SK-N-SH (cell line): ENCODE data around the gene IRF3. TPM values are rescaled to one million over a fixed set of nuclear protein-coding genes. Genes with fewer than 3 reads are reported as not detected.

Experiments used
- CTCF ChIA-PET: fragments of 300-600, 350-600 bp; formaldehyde crosslinking; extraction: SDS; loops from one replicate; lab custom pipeline; 2021; lab: Yijun Ruan, JAX
- POLR2A ChIA-PET: fragments of 350-600 bp; sonication (Branson Sonifier 250); formaldehyde crosslinking; extraction: SDS; loops from one replicate; lab custom pipeline; 2020; ENCODE audit warnings: antibody characterized with exemption, inconsistent platforms; lab: Yijun Ruan, JAX
- DNase-seq: peaks from one replicate; pipeline ENCODE4 v3.0.0; 2012
- H2AFZ ChIP-seq: fragments of 200-600 bp; sonication (generic); 2 replicates; pipeline ENCODE4 v1.8.1; 2016; ENCODE audit warnings: antibody characterized with exemption, mild to moderate bottlenecking, low read depth
- H3F3A ChIP-seq: fragments of 200-600 bp; sonication (generic); replicated peaks from 2 replicates; pipeline ENCODE3; 2016; ENCODE audit warnings: antibody characterized with exemption, mild to moderate bottlenecking; ENCODE audit not compliant: insufficient read depth
- H3K27ac ChIP-seq, 2 experiments: fragments of 200-500 bp in 1 of 2; fragments of 200-600 bp in 1 of 2; sonication (Bioruptor generic) in 1 of 2; sonication (generic), shearing (Covaris generic) in 1 of 2; 2 replicates each; pipeline versions ENCODE4 v1.5.1 to v1.6.1; 2014 to 2016; ENCODE audit warnings: low read depth in 2 of 2, inconsistent platforms in 1 of 2, low read length in 1 of 2, mild to moderate bottlenecking in 1 of 2, mixed read lengths in 1 of 2
- H3K27me3 ChIP-seq: fragments of 200-600 bp; sonication (generic), shearing (Covaris generic); 2 replicates; pipeline ENCODE4 v1.6.1; 2016; ENCODE audit warnings: mixed run types; ENCODE audit not compliant: insufficient read depth
- H3K36me3 ChIP-seq, 2 experiments: fragments of 200-500 bp in 1 of 2; fragments of 200-600 bp in 1 of 2; sonication (Bioruptor generic) in 1 of 2; sonication (generic) in 1 of 2; replicated peaks in 1 of 2; 2 replicates each; pipeline versions ENCODE3 to v1.5.1; 2014 to 2016; ENCODE audit warnings: low read length in 1 of 2, mild to moderate bottlenecking in 1 of 2; ENCODE audit not compliant: insufficient read depth in 2 of 2, control insufficient read depth in 1 of 2
- H3K4me1 ChIP-seq, 2 experiments: fragments of 200-500 bp in 1 of 2; fragments of 200-600 bp in 1 of 2; sonication (Bioruptor generic) in 1 of 2; sonication (generic), shearing (Covaris generic) in 1 of 2; 2 replicates each; pipeline versions ENCODE4 v1.5.1 to v1.6.1; 2014 to 2016; ENCODE audit warnings: low read depth in 1 of 2, low read length in 1 of 2, mixed run types in 1 of 2; ENCODE audit not compliant: insufficient read depth in 2 of 2, control insufficient read depth in 1 of 2
- H3K4me2 ChIP-seq: fragments of 200-600 bp; sonication (generic), shearing (Covaris generic); 2 replicates; pipeline ENCODE4 v1.6.1; 2017; ENCODE audit warnings: mixed run types
- H3K4me3 ChIP-seq, 2 experiments: fragments of 200-500 bp in 1 of 2; fragments of 200-600 bp in 1 of 2; sonication (Bioruptor generic) in 1 of 2; sonication (generic), shearing (Covaris generic) in 1 of 2; 2 replicates each; pipeline versions ENCODE4 v1.5.1 to v1.8.1; 2014 to 2016; ENCODE audit warnings: low read depth in 2 of 2, inconsistent platforms in 1 of 2, low read length in 1 of 2, mild to moderate bottlenecking in 1 of 2, mixed read lengths in 1 of 2, moderate library complexity in 1 of 2
- H3K79me2 ChIP-seq: fragments of 200-600 bp; sonication (generic); 2 replicates; pipeline ENCODE4 v1.8.1; 2017; ENCODE audit warnings: mild to moderate bottlenecking; ENCODE audit not compliant: insufficient read depth
- H3K9ac ChIP-seq: fragments of 200-600 bp; sonication (generic); 2 replicates; pipeline ENCODE4 v1.6.1; 2017; ENCODE audit warnings: mixed run types
- H3K9me2 ChIP-seq: fragments of 200-600 bp; sonication (generic); 2 replicates; pipeline ENCODE4 v1.6.1; 2017; ENCODE audit warnings: mixed run types
- H3K9me3 ChIP-seq: fragments of 200-600 bp; sonication (generic); 2 replicates; pipeline ENCODE4 v1.6.1; 2017; ENCODE audit warnings: mixed run types, mild to moderate bottlenecking, moderate library complexity
- H4K20me1 ChIP-seq: fragments of 200-600 bp; sonication (generic); 2 replicates; pipeline ENCODE4 v1.6.1; 2017; ENCODE audit warnings: mild to moderate bottlenecking, mixed run types; ENCODE audit not compliant: insufficient read depth
- EP300 ChIP-seq, 2 experiments: IDR thresholded peaks; 2 replicates each; pipeline versions ENCODE4 v1.4.0 to v1.6.1; 2012; ENCODE audit warnings: borderline replicate concordance in 1 of 2, low read depth in 1 of 2, low read length in 1 of 2
- FOSL2 ChIP-seq: IDR thresholded peaks from 2 replicates; pipeline ENCODE4 v1.4.0; 2012; ENCODE audit warnings: low read depth, mild to moderate bottlenecking, moderate library complexity, borderline replicate concordance
- MAX ChIP-seq: IDR thresholded peaks from 2 replicates; pipeline ENCODE4 v1.4.0; 2012; ENCODE audit warnings: low read depth
- MXI1 ChIP-seq: IDR thresholded peaks from 2 replicates; pipeline ENCODE4 v1.6.1; 2012; ENCODE audit warnings: mild to moderate bottlenecking, low read depth, low read length, improper control_type of control experiment
- POLR2AphosphoS5 ChIP-seq: IDR thresholded peaks from 2 replicates; pipeline ENCODE4 v1.6.1; 2012; ENCODE audit warnings: low read depth, low read length
- RAD21 ChIP-seq: IDR thresholded peaks from 2 replicates; pipeline ENCODE4 v1.6.1; 2012; ENCODE audit warnings: mild to moderate bottlenecking, low read length
- RCOR1 ChIP-seq: fragments of 150-350 bp; IDR thresholded peaks from 2 replicates; pipeline ENCODE4 v1.6.1; 2017; ENCODE audit warnings: antibody characterized with exemption, low read length
- REST ChIP-seq: IDR thresholded peaks from 2 replicates; pipeline ENCODE4 v1.6.1; 2012; ENCODE audit warnings: mild to moderate bottlenecking, low read depth, low read length, moderate library complexity
- SIN3A ChIP-seq: IDR thresholded peaks from 2 replicates; pipeline ENCODE4 v1.6.1; 2012; ENCODE audit warnings: low read depth, mild to moderate bottlenecking, low read length, moderate library complexity, borderline replicate concordance
- TAF1 ChIP-seq: IDR thresholded peaks from 2 replicates; pipeline ENCODE4 v1.6.1; 2012; ENCODE audit warnings: low read depth, mild to moderate bottlenecking, low read length, moderate library complexity, borderline replicate concordance
- USF1 ChIP-seq: IDR thresholded peaks from 2 replicates; pipeline ENCODE4 v1.4.0; 2012; ENCODE audit warnings: low read depth, borderline replicate concordance
- USF2 ChIP-seq: fragments of 150-350 bp; IDR thresholded peaks from 2 replicates; pipeline ENCODE4 v1.6.1; 2017; ENCODE audit warnings: antibody characterized with exemption, low read length, low read depth, borderline replicate concordance
- ZBTB33 ChIP-seq: IDR thresholded peaks from 2 replicates; pipeline ENCODE4 v1.4.0; 2012; ENCODE audit warnings: low read depth, borderline replicate concordance
- WGBS: methylation state at CpG from one replicate; pipeline ENCODE4 v1.1.6; 2017; ENCODE audit warnings: low lambda C conversion rate; 5-methylcytosine and 5-hydroxymethylcytosine counted together
- polyA plus RNA-seq, 3 experiments: library from polyadenylated mRNA; depleted of rRNA; stranded (reverse); fragments of >200 nt; gene quantifications; 2 replicates each; pipeline ENCODE4 v1.2.3, GENCODE V29; 2012

IRF3 gene
- polyA plus RNA-seq, 1 of the 3 experiments (the other 2 are of a cell fraction), result 112 TPM

GRCh38 chr19:49654581-49654980, 11.1 kb downstream of the IRF3 start:
- H3K9me3 ChIP-seq, result no peaks in the 10 kb centered on the region
- H3K9me2 ChIP-seq, result no peaks in the 10 kb centered on the region
- WGBS, result 96% methylated on average over 10 of the region's 10 CpGs
- H3K4me1 ChIP-seq, result no peaks in the 10 kb centered on the region
- no peaks in the 10 kb centered on the region for H3F3A ChIP-seq
- H3K36me3 ChIP-seq, result peaks cover 13 to 76% of the 10 kb centered on the region in 2 experiments
- no peak overlapping the region for H3K4me3 ChIP-seq
- no peak for TF ChIP-seq TAF1
- no peak for TF ChIP-seq MXI1
- TF ChIP-seq SIN3A, result no peak
- no peak for TF ChIP-seq REST
- no peak for TF ChIP-seq ZBTB33
- TF ChIP-seq FOSL2, result no peak
- TF ChIP-seq RCOR1, result no peak
- no peak for TF ChIP-seq POLR2AphosphoS5
- no peak for TF ChIP-seq RAD21
- no peak for TF ChIP-seq MAX
- TF ChIP-seq USF2, result no peak
- no peak for TF ChIP-seq EP300 (IDR thresholded peaks at IDR 0.05; ENCODE audit: borderline replicate concordance in 1 of 2, low read depth in 1 of 2, low read length in 1 of 2)
- TF ChIP-seq USF1, result no peak
- TF ChIP-seq, all 33 proteins: peak for 0
- Histone ChIP-seq H3K4me2 (no peak overlapping the region), H3K27ac (no peak overlapping the region), H4K20me1 (0 out of 2 replicates have a peak, but pooled peaks cover 10% of the 10 kb centered on the region), H3K79me2 (peaks cover 10% of the 10 kb centered on the region; the same call in 1 of the 2 replicates), H2AFZ (no peak overlapping the region), H3K9ac (no peak overlapping the region), H3K27me3 (no peaks in the 10 kb centered on the region)
- ChIA-PET POLR2A (interaction anchor here (2.1 kb wide), 1 partner anchor 10 kb away, joined by 6 read pairs; no protein-coding TSS in a partner anchor), CTCF (interaction anchor here (1.0 to 5.5 kb wide), 3 partner anchors 11 to 84 kb away, joined by 3 to 26 read pairs (median 4); no protein-coding TSS in a partner anchor)
- DNase-seq, result no peak
